Pancreas (tissue), 10 donors: Measurements from ENCODE around the gene UCKL1. TPM values are rescaled to one million over a fixed set of nuclear protein-coding genes. Genes with fewer than 3 reads are reported as not detected.

Experiments
- ATAC-seq, 4 donors: fragments of 200-7000 bp; cut with Tn5 transposase; one replicate each; pipeline versions ENCODE4 v1.8.0 to v1.9.1; 2020; ENCODE audit warnings: mild to moderate bottlenecking in 4 of 4, moderate library complexity in 4 of 4
- DNase-seq, 6 donors: peaks; one replicate each; pipeline ENCODE4 v3.0.0-alpha.2; 2020
- FAIRE-seq: peaks from 2 replicates; lab custom pipeline; 2012; peaks lifted over from hg19 to GRCh38; lab: Jason Lieb, UNC
- H3K27ac ChIP-seq, 4 donors: fragments of 200-600 bp; sonication (generic); 1 replicate in 3 of 4; 2 replicates in 1 of 4; pipeline versions ENCODE4 v1.5.0 to v1.8.0; 2020
- H3K27me3 ChIP-seq, 4 donors: fragments of 200-600 bp; one replicate each; pipeline ENCODE4 v1.8.0; 2021
- H3K36me3 ChIP-seq, 3 donors: fragments of 200-600 bp; sonication (generic) in 1 of 3; one replicate each; pipeline versions ENCODE4 v1.5.0 to v1.8.0; 2020 to 2021
- H3K4me1 ChIP-seq, 3 donors: fragments of 200-600 bp; one replicate each; pipeline ENCODE4 v1.8.0; 2021
- H3K4me3 ChIP-seq, 4 donors: fragments of 200-600 bp; sonication (generic) in 2 of 4; one replicate each; pipeline versions ENCODE4 v1.5.0 to v1.8.0; 2020 to 2021
- H3K9me3 ChIP-seq, 4 donors: fragments of 200-600 bp; one replicate each; pipeline ENCODE4 v1.8.0; 2021
- CTCF ChIP-seq, 4 donors: fragments of 200-600 bp; sonication (generic) in 3 of 4; IDR thresholded peaks; one replicate each; pipeline versions ENCODE4 v1.5.0 to v1.8.0; 2021; ENCODE audit warnings: antibody characterized with exemption in 4 of 4
- WGBS, 2 donors: extraction: QIAGEN DNeasy Blood & Tissue Kit; methylation state at CpG; one replicate each; pipeline ENCODE4 v1.1.7; 2013; 5-methylcytosine and 5-hydroxymethylcytosine counted together
- intact Hi-C, 3 donors: fragments of 100-400 bp; cut with DNase I; formaldehyde crosslinking; loops; one replicate each; pipeline versions ENCODE4 v1.11.1 to v1.14.2; 2022
- polyA plus RNA-seq, 2 donors: library from polyadenylated mRNA; stranded (reverse); fragments of 200-250 nt; gene quantifications; one replicate each; pipeline ENCODE4 v1.2.3, GENCODE V29; 2013
- total RNA-seq, 6 donors: library from RNA; stranded (reverse); fragmentation: NEBNext Ultra II Directional in 4 of 6; extraction: Animal tissue kit (Norgen Biotek cat#: 25700) in 4 of 6; gene quantifications; one replicate each; pipeline versions ENCODE4 v1.2.1 to v1.2.4, GENCODE V29; 2021 to 2023
- donor health status: healthy with polysubstance abuse.
- donor health status: DM: no; HTN: no; CAD: no; lungs with moderate emphysema.
- donor health status: DM: no; HTN: no; CAD: no.
- donor health status: control.
- donor health status: control.
- donor health status: Bipolar disorder and iron deficiency.
- donor health status: DM: yes; HTN: yes; CAD: no.
- donor health status: DM: no; HTN: no; CAD: no.
- donor health status: DM: no; HTN: no; CAD: no.
- donor health status: DM: yes; HTN: yes; CAD: no.

UCKL1 gene
- total and polyA plus RNA-seq, 8 donors: 13.9 to 84.7 (median 18.1) TPM

- peaks cover 23 to 49% (median 23%) of the 10 kb centered on the region in 3 donors for H3K4me1 ChIP-seq
- no peak overlapping the region for H3K4me3 ChIP-seq
- FAIRE-seq: no peak
- H3K27ac ChIP-seq: no peak overlapping the region
- no peak for TF ChIP-seq CTCF (IDR thresholded peaks at IDR 0.05)
- H3K27me3 ChIP-seq: no peaks in the 10 kb centered on the region
- intact Hi-C loops: no loop called here
- WGBS, 2 donors: 71 to 72% methylated on average over 14 of the region's 14 CpGs
- no peaks in the 10 kb centered on the region for H3K36me3 ChIP-seq
- H3K9me3 ChIP-seq: no peaks in the 10 kb centered on the region
- peak in 2 of 6 donors; percentile 35 to 43 for DNase-seq
- ATAC-seq: no peak
These were observed 3.4 kb downstream of the UCKL1 start for GRCh38 chr20:63952769-63953168.

- WGBS, 2 donors: 74 to 80% methylated on average over 14 to 15 of the region's 15 CpGs
- intact Hi-C loops: no loop called here
- H3K4me1 ChIP-seq: peaks cover 23 to 45% (median 23%) of the 10 kb centered on the region in 3 donors
- no peak overlapping the region for H3K4me3 ChIP-seq
- H3K27me3 ChIP-seq: no peaks in the 10 kb centered on the region
- ATAC-seq: no peak
- no peak for FAIRE-seq
- H3K9me3 ChIP-seq: no peaks in the 10 kb centered on the region
- no peak overlapping the region for H3K27ac ChIP-seq
- TF ChIP-seq CTCF (IDR thresholded peaks at IDR 0.05): no peak
- H3K36me3 ChIP-seq: no peaks in the 10 kb centered on the region
- DNase-seq: peak in 2 of 6 donors; percentile 35 to 80
These were observed 4.0 kb downstream of the UCKL1 start for GRCh38 chr20:63952210-63952535.

- intact Hi-C loops: no loop called here
- Histone ChIP-seq H3K36me3 (no peaks in the 10 kb centered on the region), H3K4me3 (no peak overlapping the region), H3K27me3 (no peaks in the 10 kb centered on the region), H3K9me3 (no peaks in the 10 kb centered on the region), H3K27ac (no peak overlapping the region), H3K4me1 (peaks cover 23 to 44% (median 23%) of the 10 kb centered on the region in 3 donors)
- DNase-seq (peak in 2 of 6 donors; percentile 41 to 55), ATAC-seq (no peak), FAIRE-seq (no peak)
- 67 to 69% methylated on average over 16 to 17 of the region's 17 CpGs for WGBS, 2 donors
- TF ChIP-seq CTCF (IDR thresholded peaks at IDR 0.05): no peak
These were observed 4.6 kb downstream of the UCKL1 start for GRCh38 chr20:63951398-63952209.

GRCh38 chr20:63950701-63951397 is 5.4 kb downstream of the UCKL1 start:
- intact Hi-C loops: no loop called here
- DNase-seq: peak in 3 of 6 donors; percentile 16 to 80 (median 50)
- ATAC-seq: no peak
- no peak for FAIRE-seq
- WGBS, 2 donors: 62 to 67% methylated on average over 20 of the region's 20 CpGs
- no peak overlapping the region for H3K4me3 ChIP-seq
- no peaks in the 10 kb centered on the region for H3K27me3 ChIP-seq
- H3K9me3 ChIP-seq: no peaks in the 10 kb centered on the region
- peaks cover 0 to under 1% (median 0%) of the 10 kb centered on the region in 3 donors for H3K36me3 ChIP-seq
- peaks cover 23 to 44% (median 23%) of the 10 kb centered on the region in 3 donors for H3K4me1 ChIP-seq
- H3K27ac ChIP-seq: peak overlapping the region in 1 of 4 donors; percentile 22
- no peak for TF ChIP-seq CTCF (IDR thresholded peaks at IDR 0.05)
